Endothelial cell (in vitro differentiated cells): ENCODE measurements around the gene CCND3. TPM values are rescaled to one million over a fixed set of nuclear protein-coding genes. Genes with fewer than 3 reads are reported as not detected.

Experiments used
- DNase-seq: peaks from one replicate; pipeline ENCODE4 v3.0.0; 2021; ENCODE audit warnings: low spot score
- H3K27ac Mint-ChIP-seq: one replicate; pipeline ENCODE4 v1.8.0; 2021; ENCODE audit warnings: mixed read lengths, inconsistent platforms; ENCODE audit not compliant: unreplicated experiment
- H3K27me3 Mint-ChIP-seq: one replicate; pipeline ENCODE4 v1.8.0; 2021; ENCODE audit warnings: mild to moderate bottlenecking, moderate library complexity, mixed read lengths, inconsistent platforms; ENCODE audit not compliant: unreplicated experiment
- H3K36me3 Mint-ChIP-seq: one replicate; pipeline ENCODE4 v1.8.0; 2021; ENCODE audit warnings: mild to moderate bottlenecking, low read depth, mixed read lengths, inconsistent platforms; ENCODE audit not compliant: unreplicated experiment
- H3K4me1 Mint-ChIP-seq: one replicate; pipeline ENCODE4 v1.8.0; 2021; ENCODE audit warnings: mild to moderate bottlenecking, mixed read lengths, inconsistent platforms; ENCODE audit not compliant: unreplicated experiment
- H3K4me3 Mint-ChIP-seq: one replicate; pipeline ENCODE4 v1.8.0; 2021; ENCODE audit warnings: mild to moderate bottlenecking, mixed read lengths, inconsistent platforms; ENCODE audit not compliant: unreplicated experiment
- H3K9me3 Mint-ChIP-seq: one replicate; pipeline ENCODE4 v1.8.0; 2021; ENCODE audit warnings: mixed read lengths, inconsistent platforms; ENCODE audit not compliant: unreplicated experiment
- CTCF ChIP-seq: fragments of 200-600 bp; sonication (generic); IDR thresholded peaks from one replicate; pipeline ENCODE4 v1.5.0; 2021; ENCODE audit warnings: antibody characterized with exemption; ENCODE audit not compliant: unreplicated experiment
- total RNA-seq: library from RNA; stranded (reverse); fragmentation: NEBNext Ultra II Directional; extraction: Animal tissue kit (Norgen Biotek cat#: 25700); gene quantifications from one replicate; pipeline ENCODE4 v1.2.1, GENCODE V29; 2021; ENCODE audit not compliant: unreplicated experiment

CCND3 gene
- total RNA-seq, 1 donor from 2014 or later: 39.3 TPM

- Mint-ChIP-seq H3K27me3 (peaks cover 5% of the 10 kb centered on the region), H3K4me1 (peaks cover 12% of the 10 kb centered on the region), H3K9me3 (no peaks in the 10 kb centered on the region), H3K36me3 (peaks cover 8% of the 10 kb centered on the region), H3K4me3 (peak overlapping the region; percentile 57), H3K27ac (peak overlapping the region; percentile 97)
- no peak for TF ChIP-seq CTCF
- DNase-seq: no peak
These were observed 27.3 kb downstream of the CCND3 start for GRCh38 chr6:41914343-41914742.

GRCh38 chr6:41909727-41910126, 31.9 kb downstream of the CCND3 start:
- H3K36me3 Mint-ChIP-seq: peaks cover 38% of the 10 kb centered on the region
- no peak overlapping the region for H3K27ac Mint-ChIP-seq
- peaks cover 3% of the 10 kb centered on the region for H3K27me3 Mint-ChIP-seq

GRCh38 chr6:41901882-41902519, 39.6 kb downstream of the CCND3 start:
- TF ChIP-seq CTCF: peak; percentile 31
- peak; percentile 52 for DNase-seq
- peaks cover 9% of the 10 kb centered on the region for H3K4me1 Mint-ChIP-seq
- H3K36me3 Mint-ChIP-seq: peaks cover 26% of the 10 kb centered on the region
- peak overlapping the region; percentile 52 for H3K27ac Mint-ChIP-seq
- no peaks in the 10 kb centered on the region for H3K9me3 Mint-ChIP-seq
- H3K4me3 Mint-ChIP-seq: no peak overlapping the region
- H3K27me3 Mint-ChIP-seq: no peaks in the 10 kb centered on the region

More at GRCh38 chr6:41909727-41910126, 31.9 kb downstream of the CCND3 start:
- H3K9me3 Mint-ChIP-seq: no peaks in the 10 kb centered on the region
- H3K4me3 Mint-ChIP-seq: no peak overlapping the region
- DNase-seq: no peak
- peaks cover 11% of the 10 kb centered on the region for H3K4me1 Mint-ChIP-seq
- TF ChIP-seq CTCF: no peak

GRCh38 chr6:41900861-41901260, 40.7 kb downstream of the CCND3 start:
- Mint-ChIP-seq H3K9me3 (no peaks in the 10 kb centered on the region), H3K27ac (no peak overlapping the region), H3K4me3 (no peak overlapping the region), H3K36me3 (peaks cover 17% of the 10 kb centered on the region), H3K27me3 (no peaks in the 10 kb centered on the region), H3K4me1 (peaks cover 13% of the 10 kb centered on the region)
- TF ChIP-seq CTCF: no peak
- no peak for DNase-seq

DNA sequence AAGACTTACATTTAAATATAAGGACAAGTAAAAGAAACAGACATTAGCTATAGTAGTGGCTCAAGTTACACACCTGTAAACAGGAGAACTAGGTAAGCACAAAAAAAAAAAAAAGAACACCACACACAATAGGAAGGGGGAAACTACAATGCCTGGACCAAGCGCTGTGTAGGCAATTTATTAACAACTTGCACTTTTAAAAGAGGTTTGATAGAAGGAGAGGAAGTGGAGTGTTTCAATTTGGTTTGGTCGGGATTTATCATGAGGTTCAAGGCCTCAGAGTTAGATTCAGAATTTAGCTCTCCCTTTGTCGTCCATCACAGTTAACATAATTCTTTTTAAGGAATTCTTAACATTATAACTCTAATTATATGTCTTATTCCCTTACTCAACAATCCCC, 45.3 kb downstream of the CCND3 start:
- H3K4me1 Mint-ChIP-seq: peaks cover 8% of the 10 kb centered on the region
- no peak for DNase-seq
- no peak for TF ChIP-seq CTCF
- no peaks in the 10 kb centered on the region for H3K36me3 Mint-ChIP-seq
- H3K27ac Mint-ChIP-seq: no peak overlapping the region
- no peaks in the 10 kb centered on the region for H3K27me3 Mint-ChIP-seq
- H3K4me3 Mint-ChIP-seq: peak overlapping the region; percentile 95
- no peaks in the 10 kb centered on the region for H3K9me3 Mint-ChIP-seq
